Panc1 (cell line): Measurements from ENCODE around the gene TRPM4.

Experiments used
- POLR2AphosphoS5 ChIP-seq: IDR thresholded peaks from 2 replicates; pipeline ENCODE4 v1.6.1; 2012; ENCODE audit warnings: mild to moderate bottlenecking, low read depth, low read length, moderate library complexity
- TCF7L2 ChIP-seq: IDR thresholded peaks from 2 replicates; pipeline ENCODE4 v1.6.1; 2011; ENCODE audit warnings: mild to moderate bottlenecking, low read depth, low read length, inconsistent platforms
- TF ChIP-seq, protein P1 (sequence below): fragments of 450-650 bp; IDR thresholded peaks from 2 replicates; pipeline ENCODE4 v1.5.1; 2017; ENCODE audit warnings: mild to moderate bottlenecking

DNA sequence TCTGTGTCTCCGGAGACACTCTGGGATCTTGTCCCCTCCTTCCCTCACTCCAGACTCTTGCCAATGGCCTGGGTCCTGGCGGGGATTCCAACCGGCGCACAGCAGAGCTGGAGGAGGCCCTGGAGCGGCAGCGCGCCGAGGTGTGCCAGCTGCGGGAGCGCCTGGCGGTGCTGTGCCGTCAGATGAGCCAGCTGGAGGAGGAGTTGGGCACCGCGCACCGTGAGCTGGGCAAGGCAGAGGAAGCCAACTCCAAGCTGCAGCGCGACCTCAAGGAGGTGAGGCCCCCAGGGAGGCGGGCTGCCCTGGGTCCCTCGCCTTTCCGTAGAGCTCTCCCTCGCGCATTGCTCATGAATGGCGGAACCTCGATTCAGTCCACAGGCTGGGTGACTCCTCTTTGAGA, 27.3 kb upstream of the TRPM4 start:
- TF ChIP-seq, protein P1, sequence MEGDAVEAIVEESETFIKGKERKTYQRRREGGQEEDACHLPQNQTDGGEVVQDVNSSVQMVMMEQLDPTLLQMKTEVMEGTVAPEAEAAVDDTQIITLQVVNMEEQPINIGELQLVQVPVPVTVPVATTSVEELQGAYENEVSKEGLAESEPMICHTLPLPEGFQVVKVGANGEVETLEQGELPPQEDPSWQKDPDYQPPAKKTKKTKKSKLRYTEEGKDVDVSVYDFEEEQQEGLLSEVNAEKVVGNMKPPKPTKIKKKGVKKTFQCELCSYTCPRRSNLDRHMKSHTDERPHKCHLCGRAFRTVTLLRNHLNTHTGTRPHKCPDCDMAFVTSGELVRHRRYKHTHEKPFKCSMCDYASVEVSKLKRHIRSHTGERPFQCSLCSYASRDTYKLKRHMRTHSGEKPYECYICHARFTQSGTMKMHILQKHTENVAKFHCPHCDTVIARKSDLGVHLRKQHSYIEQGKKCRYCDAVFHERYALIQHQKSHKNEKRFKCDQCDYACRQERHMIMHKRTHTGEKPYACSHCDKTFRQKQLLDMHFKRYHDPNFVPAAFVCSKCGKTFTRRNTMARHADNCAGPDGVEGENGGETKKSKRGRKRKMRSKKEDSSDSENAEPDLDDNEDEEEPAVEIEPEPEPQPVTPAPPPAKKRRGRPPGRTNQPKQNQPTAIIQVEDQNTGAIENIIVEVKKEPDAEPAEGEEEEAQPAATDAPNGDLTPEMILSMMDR = no peak
- TF ChIP-seq TCF7L2 (no peak), POLR2AphosphoS5 (no peak)
